GM19023 (cell line): ENCODE measurements around the gene CACUL1.
"Not testable (repeated sequence)": the region's sequence is repeated elsewhere in the genome, so short reads cannot be mapped to it uniquely, and the experiment has no call there.

ENCODE experiments used
- ATAC-seq: cut with Tn5 transposase; IDR thresholded peaks from one replicate; pipeline ENCODE4 v1.9.1; 2021; ENCODE audit warnings: mild to moderate bottlenecking, moderate library complexity; ENCODE audit not compliant: unreplicated experiment

CACUL1 gene

GRCh38 chr10:118658168-118658567, 96.6 kb downstream of the CACUL1 start:
- ATAC-seq = not testable (repeated sequence)

- ATAC-seq = not testable (repeated sequence)
These were observed 109.5 kb downstream of the CACUL1 start for GRCh38 chr10:118645294-118645693.

- ATAC-seq = no peak
These were observed 112.5 kb downstream of the CACUL1 start for GRCh38 chr10:118642228-118642627.

- ATAC-seq = no peak
These were observed 116.1 kb downstream of the CACUL1 start for GRCh38 chr10:118638680-118639079.

GRCh38 chr10:118635674-118636402, 118.9 kb downstream of the CACUL1 start:
- ATAC-seq = no peak

GRCh38 chr10:118633786-118634185, 121.0 kb downstream of the CACUL1 start:
- no peak for ATAC-seq

GRCh38 chr10:118629211-118629610, 125.6 kb downstream of the CACUL1 start:
- no peak for ATAC-seq

- no peak for ATAC-seq
These were observed 126.4 kb downstream of the CACUL1 start for GRCh38 chr10:118628397-118628796.

GRCh38 chr10:118626953-118627352, 127.8 kb downstream of the CACUL1 start:
- ATAC-seq = no peak
